GM12865 (cell line): ENCODE measurements around the gene COL5A3.

Experiments used
- DNase-seq: peaks from one replicate; pipeline ENCODE4 v3.0.0; 2010; ENCODE audit warnings: low read depth
- H3K4me3 ChIP-seq: 2 replicates; pipeline ENCODE4 v1.5.1; 2011; ENCODE audit warnings: mild to moderate bottlenecking, low read depth, low read length, control low read depth
- TF ChIP-seq, protein P1 (sequence below): IDR thresholded peaks from 2 replicates; pipeline ENCODE4 v1.5.1; 2011; ENCODE audit warnings: low read length, control low read depth, low read depth, inconsistent platforms; ENCODE audit not compliant: insufficient read depth; ENCODE audit errors: missing control alignments

Gene COL5A3

DNA sequence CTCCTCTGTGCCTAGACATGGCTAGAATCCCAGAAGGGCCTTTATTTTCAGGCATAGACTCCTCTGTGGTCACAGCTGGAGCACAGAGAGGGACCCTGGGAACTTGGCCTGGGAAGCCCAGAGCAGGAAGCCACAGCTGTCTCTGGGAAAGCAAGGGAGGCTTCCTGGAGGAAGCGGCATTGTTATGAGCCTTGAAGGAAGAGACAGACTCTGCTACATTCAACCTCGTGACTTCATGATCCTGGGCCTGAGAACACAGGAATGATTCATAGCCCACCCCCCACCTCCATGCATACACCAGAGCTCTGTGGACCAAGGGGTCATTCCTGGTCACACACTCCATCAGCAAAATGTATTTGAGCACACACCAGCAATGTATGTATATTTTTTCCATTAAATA lies 11.6 kb upstream of the COL5A3 start:
- H3K4me3 ChIP-seq: no peak overlapping the region
- DNase-seq: no peak
- TF ChIP-seq, protein P1, sequence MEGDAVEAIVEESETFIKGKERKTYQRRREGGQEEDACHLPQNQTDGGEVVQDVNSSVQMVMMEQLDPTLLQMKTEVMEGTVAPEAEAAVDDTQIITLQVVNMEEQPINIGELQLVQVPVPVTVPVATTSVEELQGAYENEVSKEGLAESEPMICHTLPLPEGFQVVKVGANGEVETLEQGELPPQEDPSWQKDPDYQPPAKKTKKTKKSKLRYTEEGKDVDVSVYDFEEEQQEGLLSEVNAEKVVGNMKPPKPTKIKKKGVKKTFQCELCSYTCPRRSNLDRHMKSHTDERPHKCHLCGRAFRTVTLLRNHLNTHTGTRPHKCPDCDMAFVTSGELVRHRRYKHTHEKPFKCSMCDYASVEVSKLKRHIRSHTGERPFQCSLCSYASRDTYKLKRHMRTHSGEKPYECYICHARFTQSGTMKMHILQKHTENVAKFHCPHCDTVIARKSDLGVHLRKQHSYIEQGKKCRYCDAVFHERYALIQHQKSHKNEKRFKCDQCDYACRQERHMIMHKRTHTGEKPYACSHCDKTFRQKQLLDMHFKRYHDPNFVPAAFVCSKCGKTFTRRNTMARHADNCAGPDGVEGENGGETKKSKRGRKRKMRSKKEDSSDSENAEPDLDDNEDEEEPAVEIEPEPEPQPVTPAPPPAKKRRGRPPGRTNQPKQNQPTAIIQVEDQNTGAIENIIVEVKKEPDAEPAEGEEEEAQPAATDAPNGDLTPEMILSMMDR: no peak

DNA sequence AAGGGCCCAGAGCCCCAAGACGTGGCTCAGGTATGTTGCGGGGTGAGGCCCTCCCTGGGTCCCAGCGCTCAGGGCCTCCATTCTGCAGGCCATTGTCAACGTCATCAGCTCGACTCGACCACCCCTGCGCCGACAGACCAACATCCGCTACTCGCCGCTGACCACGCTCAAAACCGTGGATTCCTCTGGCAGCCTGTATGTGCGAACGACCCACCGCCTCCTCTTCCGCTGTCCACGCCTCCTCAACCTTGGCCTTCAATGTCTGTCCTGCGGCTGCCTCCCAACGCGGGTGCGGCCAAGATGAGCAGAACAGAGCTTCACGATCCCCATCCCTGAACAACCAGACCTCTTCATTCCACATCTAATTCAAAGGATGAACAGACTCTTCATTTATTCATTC lies 11.1 kb upstream of the COL5A3 start:
- no peak for DNase-seq
- TF ChIP-seq, protein P1: no peak
- no peak overlapping the region for H3K4me3 ChIP-seq

DNA sequence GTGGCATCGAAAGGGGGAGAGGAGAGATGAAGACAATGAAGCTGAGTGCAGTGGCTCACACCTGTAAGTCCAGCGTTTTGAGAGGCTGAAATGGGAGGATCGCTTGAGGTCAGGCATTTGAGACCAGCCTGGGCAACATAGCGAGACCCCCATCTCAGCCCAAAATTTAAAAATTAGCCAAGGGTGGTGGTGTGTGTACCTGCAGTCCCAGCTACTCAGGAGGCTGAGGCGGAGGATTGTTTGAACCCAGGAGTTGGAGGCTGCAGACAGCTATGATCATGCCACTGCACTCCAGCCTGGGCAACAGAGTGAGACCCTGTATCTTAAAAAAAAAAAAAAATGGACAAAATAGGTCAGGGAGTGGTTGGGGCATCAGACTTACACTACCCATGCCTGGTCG lies 10.5 kb upstream of the COL5A3 start:
- DNase-seq: no peak
- no peak overlapping the region for H3K4me3 ChIP-seq
- TF ChIP-seq, protein P1: no peak

- TF ChIP-seq, protein P1: no peak
- DNase-seq: no peak
- no peak overlapping the region for H3K4me3 ChIP-seq
These were observed 8.9 kb upstream of the COL5A3 start for GRCh38 chr19:10019246-10019645.

GRCh38 chr19:10018786-10019185 lies 8.5 kb upstream of the COL5A3 start:
- H3K4me3 ChIP-seq: no peak overlapping the region
- TF ChIP-seq, protein P1: no peak
- DNase-seq: no peak

GRCh38 chr19:10018263-10018662 lies 8.0 kb upstream of the COL5A3 start:
- no peak for DNase-seq
- TF ChIP-seq, protein P1: no peak
- no peak overlapping the region for H3K4me3 ChIP-seq

DNA sequence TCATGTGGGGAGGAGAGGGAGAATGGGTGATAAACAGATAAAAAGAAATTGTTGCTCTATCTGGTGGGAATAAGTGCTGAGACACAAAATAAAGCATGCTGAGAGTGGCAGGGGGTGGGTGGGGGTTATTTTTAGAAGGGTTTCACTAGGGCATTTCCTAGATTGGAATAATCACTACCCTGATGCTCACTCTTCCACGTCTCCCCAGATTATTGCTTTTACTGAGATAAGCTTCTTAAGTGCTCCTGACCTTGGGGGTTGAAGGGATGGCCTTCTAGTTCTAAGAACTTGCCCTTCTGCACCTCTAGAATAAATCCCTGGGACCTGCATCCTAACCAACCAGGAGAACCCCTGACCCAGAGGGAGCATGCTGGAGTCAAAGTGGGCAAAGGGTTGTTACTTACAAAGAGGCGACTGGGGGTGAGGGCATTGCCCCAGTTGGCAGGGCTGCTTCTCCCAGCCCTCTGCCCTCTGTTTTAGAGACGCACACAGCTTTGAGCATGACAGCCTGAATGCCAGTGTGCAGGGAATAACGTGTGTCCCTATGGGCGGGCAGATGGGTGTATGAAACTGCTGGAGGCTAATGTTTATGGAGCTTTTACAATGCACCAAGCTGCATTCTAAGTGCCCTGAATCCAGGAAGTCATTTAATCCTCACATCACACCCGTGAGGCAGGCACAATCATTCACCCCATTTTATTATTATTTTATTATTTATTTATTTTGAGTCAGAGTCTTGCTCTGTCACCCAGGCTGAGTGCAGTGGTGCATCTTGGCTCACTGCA lies 3.7 kb upstream of the COL5A3 start:
- TF ChIP-seq, protein P1: no peak
- no peak overlapping the region for H3K4me3 ChIP-seq
- DNase-seq: no peak
